ENCODE data around the gene HAVCR2. TPM values are rescaled to one million over a fixed set of nuclear protein-coding genes. Genes with fewer than 3 reads are reported as not detected.

Gene HAVCR2
- total RNA-seq, 1 experiment from 2014 or later, result 0.04 TPM

DNA sequence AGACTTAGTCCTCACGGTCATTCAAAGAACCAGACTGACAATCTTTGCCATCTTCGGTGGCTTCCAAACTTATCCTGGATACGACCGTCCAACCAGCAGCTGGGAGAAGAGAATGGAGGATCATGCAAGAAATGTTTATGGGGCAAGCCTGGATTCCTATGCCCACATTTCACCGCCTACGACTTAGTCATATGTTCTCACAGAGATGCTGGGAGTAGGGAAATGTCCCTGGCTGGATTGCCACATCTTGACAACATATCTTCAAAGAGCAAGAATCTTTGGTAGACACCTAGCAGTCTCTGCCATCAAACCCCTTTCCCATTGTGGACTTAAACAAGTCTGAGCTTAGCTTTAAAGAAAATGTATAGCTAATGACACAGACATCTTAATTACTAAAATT is 28.8 kb upstream of the HAVCR2 start:
- no peak for DNase-seq
- ChIA-PET CTCF (no interaction called here), POLR2A (ENCODE audit: unreplicated experiment) (no interaction called here)

DNA sequence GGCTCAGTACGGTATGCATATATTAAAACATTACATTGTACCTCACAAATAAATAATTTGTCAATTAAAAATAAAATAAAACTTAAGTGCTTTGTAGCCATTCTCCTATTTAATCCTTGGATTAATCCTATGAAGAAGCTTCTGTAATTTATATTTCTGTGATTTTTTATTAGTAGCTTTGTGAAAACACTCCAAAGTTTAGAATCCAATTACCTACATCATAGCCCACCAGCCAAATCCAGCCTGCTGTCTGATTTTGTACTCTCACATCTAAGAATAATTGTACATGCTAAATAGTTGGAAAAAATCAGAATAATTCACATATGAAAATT is 23.4 kb upstream of the HAVCR2 start:
- no peaks in the 10 kb centered on the region for H3F3A ChIP-seq (ENCODE audit: low read length, unreplicated experiment)
- H4K20me1 ChIP-seq (ENCODE audit: low read length), result no peaks in the 10 kb centered on the region; the same call in 1 of the 2 replicates
- no peak for ATAC-seq
- H3K4me3 ChIP-seq (ENCODE audit: low read length), result no peak overlapping the region
- no peak for DNase-seq
- no TSS peak for BruUV-seq (replicated peaks)
- no peak overlapping the region for H3K27ac ChIP-seq (ENCODE audit: low read length)
- TF ChIP-seq EZH2 (IDR thresholded peaks at IDR 0.05; ENCODE audit: low read length, unreplicated experiment) (no peak), EZH2phosphoT487 (IDR thresholded peaks at IDR 0.05; ENCODE audit: borderline replicate concordance, low read length) (no peak)
- TF ChIP-seq, protein P1, sequence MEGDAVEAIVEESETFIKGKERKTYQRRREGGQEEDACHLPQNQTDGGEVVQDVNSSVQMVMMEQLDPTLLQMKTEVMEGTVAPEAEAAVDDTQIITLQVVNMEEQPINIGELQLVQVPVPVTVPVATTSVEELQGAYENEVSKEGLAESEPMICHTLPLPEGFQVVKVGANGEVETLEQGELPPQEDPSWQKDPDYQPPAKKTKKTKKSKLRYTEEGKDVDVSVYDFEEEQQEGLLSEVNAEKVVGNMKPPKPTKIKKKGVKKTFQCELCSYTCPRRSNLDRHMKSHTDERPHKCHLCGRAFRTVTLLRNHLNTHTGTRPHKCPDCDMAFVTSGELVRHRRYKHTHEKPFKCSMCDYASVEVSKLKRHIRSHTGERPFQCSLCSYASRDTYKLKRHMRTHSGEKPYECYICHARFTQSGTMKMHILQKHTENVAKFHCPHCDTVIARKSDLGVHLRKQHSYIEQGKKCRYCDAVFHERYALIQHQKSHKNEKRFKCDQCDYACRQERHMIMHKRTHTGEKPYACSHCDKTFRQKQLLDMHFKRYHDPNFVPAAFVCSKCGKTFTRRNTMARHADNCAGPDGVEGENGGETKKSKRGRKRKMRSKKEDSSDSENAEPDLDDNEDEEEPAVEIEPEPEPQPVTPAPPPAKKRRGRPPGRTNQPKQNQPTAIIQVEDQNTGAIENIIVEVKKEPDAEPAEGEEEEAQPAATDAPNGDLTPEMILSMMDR (conservative IDR thresholded peaks at IDR 0.05; ENCODE audit: low read depth, low read length), result no peak
- H3K4me1 ChIP-seq (ENCODE audit: insufficient read depth, low read length), result no peaks in the 10 kb centered on the region
- ChIA-PET CTCF (interaction anchor here (0.7 to 2.2 kb wide), 4 partner anchors 11 to 1992 kb away, joined by 3 to 15 read pairs (median 3); partner anchors contain the start of gene MED7), POLR2A (ENCODE audit: unreplicated experiment) (interaction anchor here (0.6 to 1.0 kb wide), 2 partner anchors 11 to 298 kb away, joined by 3 to 6 read pairs; partner anchors contain the start of gene MED7)
- no peak overlapping the region for H3K4me2 ChIP-seq (ENCODE audit: low read length)
- intact Hi-C loops (cut with micrococcal nuclease), result loop anchor here (1.0 to 5.0 kb wide), 3 partner anchors 296 to 1993 kb away; no protein-coding TSS in a partner anchor
- no peaks in the 10 kb centered on the region for H3K79me2 ChIP-seq (ENCODE audit: low read length)
- H3K9me2 ChIP-seq (replicated peaks; ENCODE audit: low read length), result no peaks in the 10 kb centered on the region
- H2AFZ ChIP-seq (ENCODE audit: low read length), result no peak overlapping the region
- no peak overlapping the region for H3K9ac ChIP-seq (ENCODE audit: low read length)
- H3K36me3 ChIP-seq (ENCODE audit: low read depth, low read length), result no peaks in the 10 kb centered on the region; the same call in 1 of the 2 replicates
- no peaks in the 10 kb centered on the region for H3K9me3 ChIP-seq (ENCODE audit: low read length)
- no peaks in the 10 kb centered on the region for H3K27me3 ChIP-seq (ENCODE audit: low read length)

More for the DNA sequence above, 28.8 kb upstream of the HAVCR2 start:
- no peaks in the 10 kb centered on the region for H3F3A ChIP-seq (ENCODE audit: low read length, unreplicated experiment)
- peaks cover 22% of the 10 kb centered on the region for H3K36me3 ChIP-seq (ENCODE audit: low read depth, low read length)
- peaks cover 7% of the 10 kb centered on the region; the same call in 1 of the 2 replicates for H3K4me1 ChIP-seq (ENCODE audit: insufficient read depth, low read length)
- no peaks in the 10 kb centered on the region for H3K27me3 ChIP-seq (ENCODE audit: low read length)
- TF ChIP-seq EZH2 (IDR thresholded peaks at IDR 0.05; ENCODE audit: low read length, unreplicated experiment), result no peak
- TF ChIP-seq, protein P1 (conservative IDR thresholded peaks at IDR 0.05; ENCODE audit: low read depth, low read length), result no peak
- no peak for TF ChIP-seq EZH2phosphoT487 (IDR thresholded peaks at IDR 0.05; ENCODE audit: borderline replicate concordance, low read length)
- no peaks in the 10 kb centered on the region for H3K9me3 ChIP-seq (ENCODE audit: low read length)
- BruUV-seq (replicated peaks), result no TSS peak
- peaks cover 53% of the 10 kb centered on the region for H3K79me2 ChIP-seq (ENCODE audit: low read length)
- intact Hi-C loops (cut with micrococcal nuclease), result no loop called here
- no peak overlapping the region for H3K27ac ChIP-seq (ENCODE audit: low read length)
- no peak overlapping the region for H3K4me3 ChIP-seq (ENCODE audit: low read length)
- no peak for ATAC-seq
- H3K9me2 ChIP-seq (replicated peaks; ENCODE audit: low read length), result no peaks in the 10 kb centered on the region
- no peak overlapping the region for H3K4me2 ChIP-seq (ENCODE audit: low read length)
- H2AFZ ChIP-seq (ENCODE audit: low read length), result no peak overlapping the region
- no peak overlapping the region for H3K9ac ChIP-seq (ENCODE audit: low read length)
- no peaks in the 10 kb centered on the region; the same call in 1 of the 2 replicates for H4K20me1 ChIP-seq (ENCODE audit: low read length)

DNA sequence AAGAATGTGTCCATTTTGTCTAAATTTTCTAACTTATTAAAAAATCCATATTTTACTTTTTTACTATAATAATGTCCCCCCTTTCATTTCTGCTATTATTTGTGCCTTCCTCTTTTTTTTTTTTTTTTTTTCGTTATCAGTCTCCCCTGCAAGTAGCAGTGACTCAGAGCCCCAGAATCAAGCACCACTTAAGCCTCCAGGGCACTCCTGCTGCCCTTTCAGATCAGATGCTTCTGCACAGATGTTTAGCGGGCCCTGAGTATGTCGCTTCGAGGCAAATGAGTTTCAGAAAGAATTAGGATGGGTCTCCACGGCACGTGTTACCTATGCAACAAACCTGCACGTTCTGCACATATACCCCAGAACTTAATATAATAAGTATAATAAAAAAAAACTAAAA is 22.1 kb upstream of the HAVCR2 start:
- Histone ChIP-seq H3K9ac (ENCODE audit: low read length) (no peak overlapping the region), H4K20me1 (ENCODE audit: low read length) (no peaks in the 10 kb centered on the region; the same call in 1 of the 2 replicates), H3K9me2 (replicated peaks; ENCODE audit: low read length) (no peaks in the 10 kb centered on the region), H3K4me2 (ENCODE audit: low read length) (no peak overlapping the region), H3F3A (ENCODE audit: low read length, unreplicated experiment) (no peaks in the 10 kb centered on the region), H3K4me3 (ENCODE audit: low read length) (no peak overlapping the region), H3K36me3 (ENCODE audit: low read depth, low read length) (no peaks in the 10 kb centered on the region), H3K27ac (ENCODE audit: low read length) (no peak overlapping the region), H3K4me1 (ENCODE audit: insufficient read depth, low read length) (no peaks in the 10 kb centered on the region), H3K27me3 (ENCODE audit: low read length) (no peaks in the 10 kb centered on the region), H2AFZ (ENCODE audit: low read length) (no peak overlapping the region), H3K9me3 (ENCODE audit: low read length) (no peaks in the 10 kb centered on the region), H3K79me2 (ENCODE audit: low read length) (no peaks in the 10 kb centered on the region)
- no peak for DNase-seq
- TF ChIP-seq EZH2phosphoT487 (IDR thresholded peaks at IDR 0.05; ENCODE audit: borderline replicate concordance, low read length) (no peak), EZH2 (IDR thresholded peaks at IDR 0.05; ENCODE audit: low read length, unreplicated experiment) (no peak)
- TF ChIP-seq, protein P1 (conservative IDR thresholded peaks at IDR 0.05; ENCODE audit: low read depth, low read length), result no peak
- CTCF ChIA-PET, result no interaction called here
- POLR2A ChIA-PET (ENCODE audit: unreplicated experiment), result no interaction called here
- no peak for ATAC-seq
- intact Hi-C loops (cut with micrococcal nuclease), result loop anchor here (5.0 kb wide), 1 partner anchor 1189 kb away; no protein-coding TSS in a partner anchor
- no TSS peak for BruUV-seq (replicated peaks)
